Measurements from ENCODE around the gene HIVEP2. TPM values are rescaled to one million over a fixed set of nuclear protein-coding genes. Genes with fewer than 3 reads are reported as not detected.

Gene HIVEP2
- total and polyA plus RNA-seq, 2 donors (not counting 3 experiments of a cell fraction or from before 2014, with no cell fraction given), result 1.3 to 4.7 TPM

DNA sequence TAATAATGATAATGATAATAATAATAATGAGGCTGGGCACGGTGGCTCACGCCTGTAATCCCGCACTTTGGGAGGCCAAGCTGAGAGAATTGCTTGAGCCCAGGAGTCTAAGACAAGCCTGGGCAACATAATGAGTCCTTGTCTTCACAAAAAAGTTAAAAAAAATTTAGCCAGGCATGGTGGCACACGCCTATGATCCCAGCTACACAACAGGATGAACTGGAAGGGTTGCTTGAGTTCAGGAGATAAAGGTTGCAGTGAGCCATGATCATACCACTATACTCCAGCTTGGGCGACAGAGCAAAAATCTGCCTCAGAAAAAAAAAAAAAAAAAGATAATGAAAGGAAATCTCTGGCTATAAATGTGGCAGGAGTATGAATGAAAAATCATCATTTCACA, 213.4 kb downstream of the HIVEP2 start:
- Histone ChIP-seq H2AFZ (ENCODE audit: low read depth, low read length) (no peak overlapping the region), H3K9me3 (replicated peaks; ENCODE audit: control insufficient read depth, insufficient read depth, low read length) (no peaks in the 10 kb centered on the region), H3K4me2 (ENCODE audit: insufficient read depth, low read length) (no peak overlapping the region), H4K20me1 (replicated peaks; ENCODE audit: control insufficient read depth, extremely low read depth, insufficient read depth, low read length) (no peaks in the 10 kb centered on the region), H3K4me3 (replicated peaks in 1 of 3; ENCODE audit: insufficient read depth in 1 of 3, low read depth in 1 of 3, low read length in 3 of 3) (no peak overlapping the region), H3K79me2 (ENCODE audit: control insufficient read depth, insufficient read depth, low read length) (no peaks in the 10 kb centered on the region), H3K27me3 (ENCODE audit: control insufficient read depth in 2 of 2, insufficient read depth in 2 of 2, low read length in 2 of 2) (peaks cover 0 to 3% of the 10 kb centered on the region in 2 experiments), H3K36me3 (ENCODE audit: control insufficient read depth in 2 of 2, extremely low read depth in 1 of 2, insufficient read depth in 2 of 2, low read length in 2 of 2) (no peaks in the 10 kb centered on the region), H3K4me1 (ENCODE audit: control insufficient read depth, extremely low read depth, insufficient read depth, low read length) (peaks cover 31% of the 10 kb centered on the region), H3K9me1 (replicated peaks; ENCODE audit: control insufficient read depth, extremely low read depth, insufficient read depth, low read length) (no peaks in the 10 kb centered on the region), H3K9ac (replicated peaks; ENCODE audit: extremely low read depth, insufficient read depth, low read length) (no peak overlapping the region), H3K27ac (ENCODE audit: insufficient read depth, low read depth, low read length) (no peak overlapping the region)
- intact Hi-C loops (cut with micrococcal nuclease), result no loop called here
- CTCF ChIA-PET, result no interaction called here
- POLR2A ChIA-PET, result no interaction called here
- TF ChIP-seq EZH2 (IDR thresholded peaks at IDR 0.05; ENCODE audit: borderline replicate concordance, low read depth, low read length, severe bottlenecking) (no peak), POLR2AphosphoS5 (IDR thresholded peaks at IDR 0.05; ENCODE audit: insufficient read depth, low read depth, low read length) (no peak), FOS (IDR thresholded peaks at IDR 0.05; ENCODE audit: borderline replicate concordance, insufficient read depth, low read length) (no peak), MYC (IDR thresholded peaks at IDR 0.05; ENCODE audit: low read depth, low read length) (no peak), GATA2 (IDR thresholded peaks at IDR 0.05; ENCODE audit: insufficient read depth, insufficient read length, low read depth, low read length) (no peak), POLR2A (IDR thresholded peaks at IDR 0.05; ENCODE audit: low read depth, low read length) (no peak), JUN (IDR thresholded peaks at IDR 0.05; ENCODE audit: borderline replicate concordance, insufficient read depth, insufficient read length, low read depth) (no peak)
- TF ChIP-seq, protein P1, sequence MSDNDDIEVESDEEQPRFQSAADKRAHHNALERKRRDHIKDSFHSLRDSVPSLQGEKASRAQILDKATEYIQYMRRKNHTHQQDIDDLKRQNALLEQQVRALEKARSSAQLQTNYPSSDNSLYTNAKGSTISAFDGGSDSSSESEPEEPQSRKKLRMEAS (IDR thresholded peaks at IDR 0.05; ENCODE audit: insufficient read depth, insufficient read length), result no peak
- TF ChIP-seq, protein P2, sequence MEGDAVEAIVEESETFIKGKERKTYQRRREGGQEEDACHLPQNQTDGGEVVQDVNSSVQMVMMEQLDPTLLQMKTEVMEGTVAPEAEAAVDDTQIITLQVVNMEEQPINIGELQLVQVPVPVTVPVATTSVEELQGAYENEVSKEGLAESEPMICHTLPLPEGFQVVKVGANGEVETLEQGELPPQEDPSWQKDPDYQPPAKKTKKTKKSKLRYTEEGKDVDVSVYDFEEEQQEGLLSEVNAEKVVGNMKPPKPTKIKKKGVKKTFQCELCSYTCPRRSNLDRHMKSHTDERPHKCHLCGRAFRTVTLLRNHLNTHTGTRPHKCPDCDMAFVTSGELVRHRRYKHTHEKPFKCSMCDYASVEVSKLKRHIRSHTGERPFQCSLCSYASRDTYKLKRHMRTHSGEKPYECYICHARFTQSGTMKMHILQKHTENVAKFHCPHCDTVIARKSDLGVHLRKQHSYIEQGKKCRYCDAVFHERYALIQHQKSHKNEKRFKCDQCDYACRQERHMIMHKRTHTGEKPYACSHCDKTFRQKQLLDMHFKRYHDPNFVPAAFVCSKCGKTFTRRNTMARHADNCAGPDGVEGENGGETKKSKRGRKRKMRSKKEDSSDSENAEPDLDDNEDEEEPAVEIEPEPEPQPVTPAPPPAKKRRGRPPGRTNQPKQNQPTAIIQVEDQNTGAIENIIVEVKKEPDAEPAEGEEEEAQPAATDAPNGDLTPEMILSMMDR (IDR thresholded peaks at IDR 0.05; ENCODE audit: extremely low read depth in 1 of 2, insufficient read depth in 1 of 2, low read depth in 1 of 2, low read length in 2 of 2), result no peak
- BruUV-seq (replicated peaks), result no TSS peak
- dilution Hi-C loops (cut with MboI; ENCODE audit: extremely low pct_ligation_motif_present, low sequenced_read_pairs), result no loop called here
- FAIRE-seq, result no peak
- no peak for DNase-seq (ENCODE audit: low read depth, low spot score)
